Measurements from ENCODE around the gene DLG2.

- TF ChIP-seq EZH2phosphoT487 (IDR thresholded peaks at IDR 0.05; ENCODE audit: borderline replicate concordance, low read length) (no peak), CTCF (IDR thresholded peaks at IDR 0.05; ENCODE audit: low read depth, low read length, poor library complexity, severe bottlenecking) (no peak)
Observed at GRCh38 chr11:85391141-85391540, 236.0 kb downstream of the DLG2 start.

All from DOHH2 (cell line).